Measurements from ENCODE around the gene CRLF3.
A peak's percentile ranks its signal among the peaks of the same experiment; 100 is the strongest.
"Not testable (repeated sequence)": the region's sequence is repeated elsewhere in the genome, so short reads cannot be mapped to it uniquely, and the experiment has no call there.

Gene CRLF3

GRCh38 chr17:30812218-30813177, 12.0 kb downstream of the CRLF3 start:
- no peak for FAIRE-seq

DNA sequence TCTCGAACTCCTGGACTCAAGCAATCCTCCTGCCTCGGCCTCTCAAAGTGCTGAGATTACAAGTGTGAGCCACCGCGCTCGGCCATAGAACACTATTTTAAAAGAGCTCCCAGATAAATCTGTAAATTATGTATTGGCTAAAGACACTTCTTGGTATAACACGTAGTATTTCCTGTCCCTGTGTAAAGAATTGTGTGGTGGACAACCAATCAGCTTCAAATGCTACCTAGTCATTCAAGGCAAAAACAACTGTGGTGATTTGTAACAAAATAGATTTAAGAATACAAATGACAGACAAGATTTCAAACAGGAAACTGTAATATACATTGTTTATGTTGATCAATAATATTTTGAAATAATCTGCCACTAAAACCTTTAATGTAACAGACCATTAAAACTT, 14.6 kb downstream of the CRLF3 start:
- no peak for FAIRE-seq

GRCh38 chr17:30808785-30809286, 15.7 kb downstream of the CRLF3 start:
- FAIRE-seq, result no peak

GRCh38 chr17:30807896-30808295, 16.6 kb downstream of the CRLF3 start:
- FAIRE-seq, result no peak

- no peak for FAIRE-seq
Measured at GRCh38 chr17:30805944-30806456, 18.5 kb downstream of the CRLF3 start.

DNA sequence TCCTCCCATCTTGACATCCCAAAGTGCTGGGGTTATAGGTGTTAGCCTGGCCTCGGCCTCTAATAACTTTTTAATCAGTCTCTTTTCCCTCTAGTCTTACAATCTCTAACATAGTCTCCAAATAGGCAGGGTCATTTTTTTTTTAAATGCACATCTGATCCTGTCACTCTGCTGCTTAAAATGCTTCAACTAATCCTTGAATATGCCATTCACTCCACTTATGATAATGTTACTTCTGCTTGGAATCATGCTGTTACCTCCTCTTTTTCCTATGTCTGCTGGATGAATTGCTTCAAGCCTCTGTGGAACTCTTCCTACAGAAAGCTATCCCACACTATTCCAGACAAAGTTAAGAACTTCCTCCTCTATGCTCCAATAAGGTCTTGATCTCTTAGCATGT, 22.8 kb downstream of the CRLF3 start:
- FAIRE-seq, result no peak

- no peak for FAIRE-seq
Measured at GRCh38 chr17:30796016-30796415, 28.5 kb downstream of the CRLF3 start.

DNA sequence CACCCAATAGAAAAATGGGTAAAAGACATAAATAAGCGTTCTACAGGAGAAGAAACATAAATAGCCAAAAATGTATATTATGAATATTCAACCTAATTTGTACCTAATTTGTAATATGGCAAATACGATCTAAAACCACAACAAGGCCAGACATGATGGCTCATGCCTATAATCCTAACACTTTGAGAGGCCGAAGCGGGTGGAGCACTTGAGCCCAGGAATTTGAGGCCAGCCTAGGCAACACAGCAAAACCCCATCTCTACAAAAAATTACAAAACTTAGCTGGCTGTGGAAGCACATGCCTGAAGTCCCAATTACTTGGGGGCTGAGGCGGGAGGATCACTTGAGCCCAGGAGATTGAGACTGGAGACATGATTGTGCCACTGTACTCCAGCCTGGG, 30.1 kb downstream of the CRLF3 start:
- no peak for FAIRE-seq

- no peak for FAIRE-seq
Measured at GRCh38 chr17:30793282-30793977, 31.1 kb downstream of the CRLF3 start.

DNA sequence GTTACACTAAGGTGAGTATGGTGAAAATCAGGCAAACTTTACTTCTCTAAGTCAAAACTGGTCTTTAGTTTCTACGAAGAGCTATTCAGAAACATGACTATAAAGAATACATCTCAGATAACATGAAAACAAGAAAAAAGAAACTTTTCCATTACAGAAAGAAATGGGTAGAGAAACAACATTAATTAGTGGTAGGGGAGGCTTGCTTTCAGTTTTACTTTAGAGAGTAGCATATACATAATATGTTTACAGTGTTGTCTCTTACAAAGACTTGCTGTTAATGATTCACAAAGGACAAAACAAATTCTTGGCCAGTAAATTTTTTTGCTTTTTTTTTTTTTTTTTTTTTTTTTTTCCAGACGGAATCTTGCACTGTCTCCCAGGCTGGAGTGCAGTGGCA, 34.2 kb downstream of the CRLF3 start:
- FAIRE-seq, result no peak

GRCh38 chr17:30788918-30789317, 35.6 kb downstream of the CRLF3 start:
- FAIRE-seq, result no peak

GRCh38 chr17:30782206-30782605, 42.3 kb downstream of the CRLF3 start:
- FAIRE-seq, result no peak

DNA sequence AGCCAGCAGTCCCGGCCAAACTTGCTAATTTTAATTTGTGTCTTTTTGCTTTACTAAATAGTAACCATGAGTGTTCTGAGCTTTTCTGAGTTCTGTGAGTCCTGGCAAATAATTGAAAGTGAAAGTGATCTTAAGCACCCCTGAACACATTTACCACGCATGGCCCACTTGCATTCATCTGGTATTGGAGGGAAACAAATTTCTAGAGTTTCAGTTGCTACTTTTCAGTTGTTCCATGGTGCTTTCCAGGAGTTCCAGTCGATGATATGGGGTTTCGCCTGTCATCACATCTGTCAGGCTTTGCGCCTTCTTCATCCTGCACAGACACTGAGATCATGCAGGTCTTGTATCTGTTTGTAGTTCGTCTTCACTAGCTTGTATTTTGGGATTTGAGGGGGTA, 44.1 kb downstream of the CRLF3 start:
- no peak for FAIRE-seq

DNA sequence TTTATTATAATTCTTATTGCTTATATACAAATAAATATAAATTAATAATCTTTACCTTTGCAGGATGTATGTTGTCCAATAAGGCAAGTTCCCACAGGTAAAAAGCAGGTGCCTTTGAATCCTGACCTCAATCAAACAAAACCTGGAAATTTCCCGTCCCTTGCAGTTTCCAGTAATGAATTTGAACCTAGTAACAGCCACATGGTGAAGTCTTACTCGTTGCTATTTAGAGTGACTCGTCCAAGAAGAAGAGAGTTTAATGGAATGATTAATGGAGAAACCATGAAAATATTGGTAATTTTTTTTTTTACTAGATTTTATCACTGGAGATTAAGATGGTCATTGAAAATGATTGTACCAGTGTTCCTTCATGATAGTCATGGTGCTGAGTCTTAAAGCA, 55.7 kb downstream of the CRLF3 start:
- not testable (repeated sequence) for FAIRE-seq

- peak; percentile 54 for FAIRE-seq
Measured at GRCh38 chr17:30767641-30768404, 56.7 kb downstream of the CRLF3 start.

DNA sequence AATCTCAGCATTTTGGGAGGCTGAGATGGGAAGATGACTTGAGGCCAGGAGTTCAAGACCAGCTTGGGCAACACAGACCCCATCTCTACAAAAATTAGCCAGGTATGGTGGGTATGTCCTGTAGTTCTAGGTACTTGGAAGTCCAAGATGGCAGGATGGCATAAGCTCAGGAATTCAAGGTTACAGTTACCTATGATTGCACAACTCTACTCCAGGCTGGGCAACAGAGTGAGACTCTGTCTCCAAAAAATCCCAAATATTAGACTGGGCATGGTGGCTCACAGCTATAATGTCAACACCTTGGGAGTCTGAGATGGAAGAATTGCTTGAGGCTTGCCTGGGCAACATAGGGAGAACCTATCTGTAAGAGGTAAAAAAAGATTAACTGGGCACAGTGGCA, 63.4 kb downstream of the CRLF3 start:
- no peak for FAIRE-seq

GRCh38 chr17:30753291-30753690, 71.2 kb downstream of the CRLF3 start:
- FAIRE-seq, result not testable (repeated sequence)

- FAIRE-seq, result not testable (repeated sequence)
Measured at GRCh38 chr17:30750982-30751381, 73.5 kb downstream of the CRLF3 start.

GRCh38 chr17:30747621-30748020, 76.9 kb downstream of the CRLF3 start:
- FAIRE-seq, result not testable (repeated sequence)

- FAIRE-seq, result not testable (repeated sequence)
Measured at GRCh38 chr17:30742669-30743068, 81.8 kb downstream of the CRLF3 start.

DNA sequence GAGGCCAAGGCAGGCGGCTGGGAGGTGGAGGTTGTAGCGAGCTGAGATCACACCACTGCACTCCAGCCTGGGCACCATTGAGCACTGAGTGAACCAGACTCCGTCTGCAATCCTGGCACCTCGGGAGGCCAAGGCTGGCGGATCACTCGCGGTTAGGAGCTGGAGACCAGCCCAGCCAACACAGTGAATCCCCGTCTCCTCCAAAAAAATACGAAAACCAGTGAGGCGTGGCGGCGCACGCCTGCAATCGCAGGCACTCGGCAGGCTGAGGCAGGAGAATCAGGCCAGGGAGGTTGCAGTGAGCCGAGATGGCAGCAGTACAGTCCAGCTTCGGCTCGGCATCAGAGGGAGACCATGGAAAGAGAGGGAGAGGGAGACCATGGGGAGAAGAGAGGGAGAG, 88.1 kb downstream of the CRLF3 start:
- FAIRE-seq, result not testable (repeated sequence)

DNA sequence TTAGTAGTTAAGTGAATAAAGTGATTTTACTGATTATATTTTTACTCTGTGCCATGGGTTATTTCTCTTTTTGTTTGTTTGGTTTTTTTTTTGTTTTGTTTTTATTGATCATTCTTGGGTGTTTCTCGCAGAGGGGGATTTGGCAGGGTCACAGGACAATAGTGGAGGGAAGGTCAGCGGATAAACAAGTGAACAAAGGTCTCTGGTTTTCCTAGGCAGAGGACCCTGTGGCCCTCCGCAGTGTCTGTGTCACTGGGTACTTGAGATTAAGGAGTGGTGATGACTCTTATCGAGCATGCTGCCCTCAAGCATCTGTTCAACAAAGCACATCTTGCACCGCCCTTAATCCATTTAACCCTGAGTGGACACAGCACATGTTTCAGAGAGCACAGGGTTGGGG, 88.8 kb downstream of the CRLF3 start:
- not testable (repeated sequence) for FAIRE-seq

DNA sequence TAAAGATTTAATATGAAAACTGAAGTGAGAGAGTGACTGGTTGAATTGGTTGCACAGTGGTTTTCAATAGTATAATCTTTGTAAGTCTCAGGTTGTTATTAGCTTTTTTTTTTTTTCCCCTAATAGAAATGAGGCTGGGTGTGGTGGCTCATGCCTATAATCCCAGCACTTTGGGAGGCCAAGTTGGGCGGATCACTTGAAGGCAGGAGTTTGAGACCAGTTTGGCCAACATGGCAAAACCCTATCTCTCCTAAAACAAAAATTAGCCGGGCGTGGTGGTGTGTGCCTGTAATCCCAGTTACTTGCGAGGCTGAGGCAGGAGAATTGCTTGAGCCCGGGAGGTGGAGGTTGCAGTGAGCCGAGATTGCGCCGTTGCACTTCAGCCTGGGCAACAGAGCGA, 89.3 kb downstream of the CRLF3 start:
- not testable (repeated sequence) for FAIRE-seq
